GM19438 (cell line): ENCODE data around the gene SRMS.
"Not testable (repeated sequence)": the region's sequence is repeated elsewhere in the genome, so short reads cannot be mapped to it uniquely, and the experiment has no call there.

Experiments used
- ATAC-seq: cut with Tn5 transposase; IDR thresholded peaks from one replicate; pipeline ENCODE4 v1.9.1; 2021; ENCODE audit warnings: low read depth; ENCODE audit not compliant: unreplicated experiment

SRMS gene

GRCh38 chr20:63529180-63529860 is 18.2 kb downstream of the SRMS start:
- no peak for ATAC-seq

GRCh38 chr20:63527184-63527583 is 20.4 kb downstream of the SRMS start:
- ATAC-seq: no peak

GRCh38 chr20:63525971-63526370 is 21.6 kb downstream of the SRMS start:
- ATAC-seq: no peak

GRCh38 chr20:63525185-63525584 is 22.4 kb downstream of the SRMS start:
- ATAC-seq: no peak

DNA sequence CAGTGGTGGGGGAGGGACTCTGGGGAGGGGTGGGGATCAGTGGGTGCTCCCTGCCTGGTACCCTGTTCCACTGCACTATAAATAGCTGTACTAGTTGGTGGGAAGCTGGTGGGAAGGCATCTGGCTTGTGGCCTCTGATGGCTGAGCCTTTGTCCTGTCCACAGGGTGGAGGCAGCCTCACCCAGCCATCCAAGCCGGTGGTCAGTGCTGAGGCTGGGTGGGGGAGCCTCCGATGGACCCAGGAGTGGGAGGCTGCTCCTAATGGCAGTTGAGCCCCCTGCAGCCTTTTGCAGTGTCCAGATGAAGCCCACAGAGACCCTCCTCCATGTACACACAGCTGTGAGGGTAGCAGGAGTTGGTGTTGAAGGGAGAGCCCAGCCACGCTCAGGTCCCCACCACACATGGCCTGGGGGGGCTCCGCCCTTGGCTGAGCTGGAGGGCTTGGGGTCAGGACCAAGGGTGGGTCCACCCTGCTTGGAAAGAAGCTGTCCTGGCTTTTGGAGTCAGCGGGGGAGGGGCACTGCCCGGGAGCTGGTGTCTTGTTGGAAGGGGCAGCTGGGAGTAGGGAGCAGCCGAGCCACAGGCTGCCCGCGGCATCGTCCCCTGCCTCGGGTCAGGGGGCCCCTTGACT is 24.5 kb downstream of the SRMS start:
- no peak for ATAC-seq

DNA sequence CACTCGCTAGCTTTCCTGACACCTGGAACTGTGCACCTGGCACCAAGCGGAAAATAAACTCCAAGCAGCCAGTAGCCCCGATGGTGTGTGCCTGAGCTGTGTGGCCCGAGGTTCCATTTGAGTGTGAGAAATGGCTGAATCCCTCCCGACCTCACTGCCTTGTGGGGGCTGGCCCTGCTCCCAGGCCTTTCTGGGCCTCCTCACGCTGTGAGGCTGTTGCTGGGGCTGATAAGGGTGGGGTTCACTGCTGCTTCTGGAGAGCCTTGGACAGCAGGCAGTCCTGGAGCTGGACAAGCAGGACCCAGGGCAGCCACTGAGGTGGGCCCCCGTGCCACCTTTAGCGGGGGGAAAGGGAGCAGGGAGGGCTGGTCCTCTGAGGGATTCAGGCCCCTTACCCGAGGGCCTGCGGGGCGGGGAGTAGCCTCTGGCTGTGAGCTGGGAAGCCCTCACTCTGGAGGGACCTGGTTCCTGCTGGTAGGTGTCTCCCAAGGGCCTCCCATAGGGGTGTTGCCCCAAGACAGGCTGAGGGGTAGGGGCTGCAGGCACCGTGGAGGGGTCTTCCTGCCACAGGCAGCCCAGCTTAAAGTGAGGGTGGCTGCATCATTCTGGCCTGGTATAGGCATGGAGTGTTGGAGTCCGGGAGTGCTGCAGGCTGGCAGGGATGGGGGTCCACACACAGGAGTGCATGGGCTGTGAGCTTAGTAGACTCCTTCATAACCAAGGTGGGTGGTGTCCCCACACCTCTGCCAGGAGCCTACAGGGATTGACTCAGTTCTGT is 25.3 kb downstream of the SRMS start:
- no peak for ATAC-seq

DNA sequence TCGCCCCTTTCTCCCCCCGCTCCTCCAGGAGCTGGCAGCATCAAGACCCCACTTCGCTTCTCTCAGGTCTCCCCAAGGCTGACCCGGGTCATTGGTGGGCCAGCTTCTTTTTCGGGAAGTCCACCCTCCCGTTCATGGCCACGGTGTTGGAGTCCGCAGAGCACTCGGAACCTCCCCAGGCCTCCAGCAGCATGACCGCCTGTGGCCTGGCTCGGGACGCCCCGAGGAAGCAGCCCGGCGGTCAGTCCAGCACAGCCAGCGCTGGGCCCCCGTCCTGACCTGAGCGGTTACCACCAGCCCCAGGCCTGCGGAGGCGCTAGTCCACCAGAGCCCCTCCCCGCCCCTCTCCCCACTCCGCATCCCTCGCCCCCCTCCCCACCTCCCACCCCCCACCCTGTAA is 25.9 kb downstream of the SRMS start:
- ATAC-seq: no peak

DNA sequence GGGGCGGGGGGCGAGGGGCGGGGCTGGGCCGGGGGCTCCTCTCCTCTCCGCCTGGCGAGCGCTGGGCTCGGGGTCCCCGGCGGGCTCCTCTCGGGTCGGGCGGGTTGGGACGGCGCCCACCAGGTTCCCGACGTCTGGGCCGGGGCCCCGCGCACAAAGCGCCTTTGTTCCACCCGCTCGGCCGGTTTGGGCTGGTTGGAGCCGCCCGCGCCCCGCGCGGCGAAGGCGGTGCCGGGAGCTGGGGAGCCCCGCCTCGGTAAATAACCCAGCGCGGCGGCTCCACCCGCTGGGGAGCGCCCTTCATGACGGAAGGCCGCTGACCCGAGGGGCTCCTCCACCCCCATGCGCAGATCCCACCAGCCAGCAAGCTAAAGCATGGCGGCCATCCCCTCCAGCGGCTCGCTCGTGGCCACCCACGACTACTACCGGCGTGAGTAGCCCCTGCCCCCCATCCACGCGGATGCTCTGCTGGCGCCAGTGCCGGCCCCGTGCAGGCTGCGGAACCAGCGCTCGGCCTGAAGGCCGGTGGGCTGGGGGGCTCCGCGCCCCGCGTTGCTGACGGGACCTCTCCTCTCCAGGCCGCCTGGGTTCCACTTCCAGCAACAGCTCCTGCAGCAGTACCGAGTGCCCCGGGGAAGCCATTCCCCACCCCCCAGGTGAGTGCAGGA is 26.5 kb downstream of the SRMS start:
- peak; percentile 41 for ATAC-seq

DNA sequence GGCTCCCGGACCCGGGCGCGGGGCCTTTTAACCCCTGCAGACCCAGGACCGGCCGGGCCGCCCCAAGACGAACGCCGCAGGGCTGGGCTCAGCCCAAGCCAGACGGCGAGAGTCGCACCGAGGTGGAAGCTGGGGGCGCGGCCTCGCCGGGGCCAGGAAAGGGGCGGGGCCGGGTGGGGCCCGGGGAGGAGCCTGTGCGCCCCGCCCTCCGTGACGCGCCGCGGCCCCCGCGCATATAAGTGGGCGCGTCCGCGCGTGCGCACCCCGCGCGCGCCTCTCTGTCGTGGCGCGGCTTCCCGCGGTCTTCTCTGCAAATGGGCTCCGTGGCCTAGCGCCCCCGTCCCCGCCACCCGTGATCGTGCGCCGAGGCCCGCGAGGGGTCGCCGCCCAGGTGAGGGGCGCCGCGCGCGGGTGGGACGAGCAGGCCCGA is 27.0 kb downstream of the SRMS start, which contains the start of gene PPDPF:
Gene PPDPF (plus strand): TSS at position 262 of the 430 bp plus-strand sequence. CDS start 544 bp downstream, outside the sequence.
- ATAC-seq: peak; percentile 50

DNA sequence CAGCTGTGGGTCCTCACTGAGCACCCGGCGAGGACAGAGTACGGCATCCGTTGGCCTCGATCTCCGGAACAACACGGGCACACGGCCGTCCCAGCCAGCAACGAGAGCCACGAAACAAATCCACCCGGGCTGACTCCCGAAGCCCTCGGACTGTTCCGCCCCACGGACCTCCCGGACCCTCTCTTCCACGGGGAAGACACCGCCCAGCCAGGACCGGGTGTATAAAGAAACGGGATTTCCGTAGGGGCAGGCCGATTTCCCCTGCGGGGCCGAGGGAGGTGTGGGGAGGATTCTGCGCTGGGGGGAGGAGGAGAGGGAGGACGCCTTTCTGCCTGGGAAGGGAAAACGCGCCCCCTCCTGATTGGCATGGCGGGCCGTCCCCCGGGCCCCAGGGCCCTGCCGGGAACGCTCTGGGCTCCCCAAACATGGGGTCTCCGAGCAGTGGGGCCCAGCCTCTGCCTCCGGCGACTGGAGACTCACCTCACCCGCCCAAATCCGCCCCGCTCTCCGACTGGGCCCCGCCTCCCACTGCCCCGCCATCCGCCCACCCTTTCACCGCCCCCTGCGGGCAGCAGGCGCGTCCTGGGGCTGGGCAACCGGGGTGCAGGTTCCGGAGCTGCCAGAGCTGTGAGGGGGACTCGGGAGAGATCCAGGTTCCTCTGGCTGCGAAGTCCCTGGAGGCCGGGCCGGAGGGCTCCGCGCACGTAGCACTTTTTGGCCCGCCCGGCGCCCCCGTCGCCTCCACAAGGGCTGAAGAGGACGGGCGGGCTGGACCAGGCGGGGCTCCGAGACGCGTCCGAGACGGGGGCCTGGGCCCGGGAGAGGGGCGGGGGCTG is 27.7 kb downstream of the SRMS start:
- peak; percentile 37 for ATAC-seq

GRCh38 chr20:63518946-63519667 is 28.4 kb downstream of the SRMS start:
- no peak for ATAC-seq

DNA sequence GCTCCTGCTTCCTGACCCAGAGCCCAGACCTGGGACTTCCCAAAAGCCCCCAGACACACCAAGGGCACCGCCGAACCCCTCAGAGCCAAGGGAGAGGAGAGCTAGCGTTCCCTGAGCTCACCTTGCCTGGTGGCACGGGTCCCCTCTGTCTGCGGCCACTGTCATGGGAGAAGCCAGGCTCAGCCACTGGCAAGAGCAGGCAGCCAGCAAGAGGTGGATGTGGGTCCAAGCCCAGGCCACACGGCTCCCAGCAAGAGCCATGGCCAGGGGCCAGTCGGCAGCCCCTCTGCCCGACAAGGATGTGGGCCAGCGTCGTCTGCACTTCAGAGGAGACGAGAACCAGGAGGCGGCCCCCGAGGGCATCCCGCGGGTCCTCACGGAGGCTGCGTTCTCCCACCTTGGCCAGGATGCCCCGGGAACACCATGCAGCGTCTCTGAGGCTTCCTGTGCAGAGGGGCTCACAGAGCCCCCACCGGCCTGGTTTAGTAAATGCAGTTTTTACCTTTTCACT is 29.1 kb downstream of the SRMS start:
- no peak for ATAC-seq

DNA sequence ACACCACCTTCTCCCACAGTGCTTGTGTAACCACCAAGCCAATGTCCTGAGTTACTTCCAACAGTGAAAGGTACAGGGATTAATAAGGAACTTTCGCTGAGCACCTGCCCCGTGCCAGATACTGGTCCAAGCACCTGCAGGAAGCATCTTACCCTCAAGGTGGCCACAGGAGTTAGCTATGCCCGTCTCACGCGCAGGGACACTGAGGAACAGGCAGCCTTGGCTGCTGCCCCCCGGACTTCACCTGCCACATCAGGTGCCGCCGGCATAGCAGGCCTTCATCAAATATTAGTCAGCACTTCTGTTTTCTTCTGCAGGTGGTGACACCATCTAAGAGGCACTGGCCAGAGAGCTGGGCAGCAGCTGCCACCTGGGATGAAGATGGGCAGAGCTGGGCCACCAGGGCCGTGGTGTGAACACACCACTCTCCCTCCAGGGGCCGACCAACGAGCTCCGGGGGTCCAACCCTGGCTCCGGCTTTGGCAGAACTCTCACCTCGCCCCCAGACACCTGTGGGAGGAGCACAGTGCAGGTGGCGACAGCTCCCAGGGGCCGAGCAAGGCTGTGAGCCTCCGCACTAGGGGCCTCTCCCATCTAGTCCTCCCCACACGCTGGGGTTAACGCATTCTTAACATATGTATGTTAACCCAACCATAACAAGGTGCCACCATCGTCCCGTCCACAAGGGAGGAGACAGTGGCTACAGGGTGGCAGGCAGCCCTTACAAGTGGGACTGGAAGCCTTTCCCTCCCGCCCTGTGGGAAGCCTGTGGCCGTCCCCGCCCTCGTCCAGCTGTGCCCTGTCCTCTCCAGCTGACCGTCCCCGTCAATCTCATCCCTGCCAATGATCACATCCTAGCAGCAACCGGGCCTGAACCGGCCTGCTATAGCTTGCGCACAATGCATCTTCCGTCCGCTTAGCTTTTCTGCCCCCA is 29.9 kb downstream of the SRMS start:
- ATAC-seq: no peak

DNA sequence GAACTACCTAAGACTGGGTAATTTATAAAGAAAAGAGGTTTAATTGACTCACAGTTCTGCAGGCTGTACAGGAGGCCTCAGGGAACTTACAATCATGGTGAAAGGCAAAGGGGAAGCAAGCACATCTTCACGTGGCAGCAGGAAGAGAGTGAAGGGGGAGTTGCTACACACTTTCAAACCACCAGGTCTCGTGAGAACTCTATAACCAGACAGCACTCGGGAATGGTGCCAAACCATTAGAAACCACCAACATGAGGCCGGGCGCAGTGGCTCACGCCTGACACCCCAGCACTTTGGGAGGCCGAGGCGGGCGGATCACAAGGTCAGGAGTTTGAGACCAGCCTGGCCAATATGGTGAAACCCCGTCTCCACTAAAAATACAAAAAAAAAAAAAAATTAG is 33.0 kb downstream of the SRMS start:
- ATAC-seq: not testable (repeated sequence)

- ATAC-seq: no peak
Observed at GRCh38 chr20:63513207-63513606, 34.3 kb downstream of the SRMS start.

DNA sequence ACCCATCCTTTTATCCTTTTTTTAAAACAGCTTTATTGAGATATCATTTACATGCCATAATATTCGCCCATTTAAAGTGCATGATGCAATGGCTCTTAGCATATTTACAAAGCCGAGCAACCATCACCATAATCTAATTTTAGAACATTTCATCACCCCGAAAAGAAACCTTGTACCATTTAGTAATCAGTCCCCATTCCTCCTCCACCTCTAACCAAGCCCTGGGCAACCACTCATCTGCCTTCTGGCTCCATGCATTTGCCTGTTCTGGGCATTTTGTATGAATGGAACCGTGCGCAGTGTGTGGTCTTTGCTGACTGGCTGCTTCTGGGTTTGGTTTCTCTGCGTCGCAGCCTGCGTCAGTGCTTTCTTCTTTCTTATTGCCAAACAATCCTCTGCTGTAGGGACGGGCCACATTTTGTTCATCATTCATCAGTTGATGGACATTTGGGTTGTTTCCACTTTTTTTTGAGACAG is 38.4 kb downstream of the SRMS start:
- no peak for ATAC-seq

DNA sequence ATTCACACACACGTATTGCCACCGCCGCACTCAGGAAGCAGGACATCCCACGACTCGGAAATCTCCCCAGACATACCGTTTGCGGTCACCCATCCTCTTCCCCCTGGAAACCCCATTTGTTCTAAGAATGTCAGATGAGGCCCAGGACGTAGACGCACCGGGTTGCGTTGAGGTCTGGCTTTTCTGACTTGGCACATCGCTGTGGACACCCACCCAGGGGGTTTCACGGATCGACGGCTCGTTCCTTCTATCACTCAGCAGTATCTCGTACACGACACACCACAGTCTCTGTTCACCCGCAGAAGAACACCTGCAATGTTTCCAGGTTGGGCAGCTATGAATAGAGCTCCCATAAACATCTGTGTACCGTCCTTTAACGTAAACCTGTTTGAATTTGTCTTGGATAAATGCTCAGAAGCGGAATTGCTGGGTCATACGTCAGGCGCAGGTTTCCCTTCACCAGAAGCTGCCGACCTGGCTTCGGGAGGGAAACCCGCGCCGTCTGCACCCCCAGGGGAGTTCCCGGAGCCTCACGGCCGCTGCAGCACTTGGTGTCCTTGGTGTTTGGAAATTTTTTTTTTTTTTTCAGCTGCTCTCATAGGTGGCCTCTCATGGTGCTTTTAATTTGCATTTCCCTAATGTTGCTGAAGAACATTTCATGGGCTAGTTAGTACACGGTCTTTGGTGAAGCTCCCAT is 39.3 kb downstream of the SRMS start:
- ATAC-seq: no peak
